Measurements from ENCODE around the gene TMC1. TPM values are rescaled to one million over a fixed set of nuclear protein-coding genes. Genes with fewer than 3 reads are reported as not detected.

Gene TMC1
- total and polyA plus RNA-seq, 2 of the 8 experiments (the other 6 are each of a cell fraction or from before 2014, with no cell fraction given) = 0.95 to 0.98 TPM

GRCh38 chr9:72635197-72635596 is 113.8 kb downstream of the TMC1 start:
- H3K18ac ChIP-seq (ENCODE audit: extremely low read depth, low read length) = no peak overlapping the region; the same call in 1 of the 2 replicates
- no peak overlapping the region for H2AFZ ChIP-seq (ENCODE audit: low read length)
- FAIRE-seq (peak; percentile 79), DNase-seq (ENCODE audit: low read depth in 1 of 2, low spot score in 2 of 2) (no peak)
- H2AK5ac ChIP-seq (ENCODE audit: low read depth, low read length) = no peak overlapping the region
- H3K27ac ChIP-seq (ENCODE audit: low read depth, low read length) = no peak overlapping the region
- H3K79me2 ChIP-seq (ENCODE audit: control insufficient read depth in 1 of 2, insufficient read depth in 2 of 2, low read length in 2 of 2) = no peaks in the 10 kb centered on the region
- no peak overlapping the region for H3K4me2 ChIP-seq (ENCODE audit: insufficient read depth in 1 of 2, low read depth in 2 of 2, low read length in 2 of 2)
- no peak overlapping the region for H4K8ac ChIP-seq (ENCODE audit: extremely low read depth, insufficient read depth, low read length)
- 80% methylated on average over 1 of the region's 1 CpG; no CpG with 5 or more reads in 1 of the 2 experiments for WGBS, 2 experiments (ENCODE audit: extremely low coverage in 1 of 2, insufficient coverage in 1 of 2, insufficient read length in 1 of 2, insufficient replicate concordance in 2 of 2, low coverage in 1 of 2, low lambda C conversion rate in 2 of 2, missing lambda C conversion rate in 1 of 2)
- H2BK120ac ChIP-seq (replicated peaks; ENCODE audit: low read depth, low read length) = no peak overlapping the region
- H3K9me3 ChIP-seq (ENCODE audit: insufficient read depth in 2 of 2, low read depth in 1 of 2, low read length in 1 of 2) = peaks cover 17 to 18% of the 10 kb centered on the region in 2 experiments
- H3K14ac ChIP-seq (ENCODE audit: insufficient read length) = no peak overlapping the region
- H3K36me3 ChIP-seq (ENCODE audit: control insufficient read depth in 2 of 4, insufficient read depth in 4 of 4, low read length in 3 of 4) = peaks cover 0 to 7% (median 0%) of the 10 kb centered on the region in 4 experiments; a peak in 2 of 8 replicates
- no peaks in the 10 kb centered on the region for H3K79me1 ChIP-seq (ENCODE audit: low read depth, low read length)
- no peak overlapping the region for H3K56ac ChIP-seq (replicated peaks; ENCODE audit: insufficient read length, low read depth, low read length)
- ChIA-PET POLR2A (ENCODE audit: partially characterized antibody) (no interaction called here), CTCF (ENCODE audit: partially characterized antibody) (interaction anchor here (1.1 kb wide), 1 partner anchor 38 kb away, joined by 3 read pairs; no protein-coding TSS in a partner anchor)
- no peaks in the 10 kb centered on the region for H4K20me1 ChIP-seq (replicated peaks in 1 of 2; ENCODE audit: control insufficient read depth in 1 of 2, insufficient read depth in 2 of 2, low read length in 2 of 2)
- no peak overlapping the region for H2BK12ac ChIP-seq (ENCODE audit: low read depth, low read length)
- H4K5ac ChIP-seq (ENCODE audit: insufficient read length, low read depth, low read length) = no peak overlapping the region
- H2BK20ac ChIP-seq (ENCODE audit: low read length) = no peak overlapping the region
- H4K91ac ChIP-seq (replicated peaks; ENCODE audit: insufficient read length, low read length) = no peak overlapping the region
- no peak overlapping the region for H2BK5ac ChIP-seq (ENCODE audit: low read depth, low read length)
- no peak overlapping the region for H3K4ac ChIP-seq (replicated peaks; ENCODE audit: insufficient read length, low read depth, low read length)
- H3K9ac ChIP-seq (replicated peaks in 1 of 4; ENCODE audit: extremely low read depth in 1 of 4, low read depth in 3 of 4, low read length in 3 of 4) = no peak overlapping the region
- H3K27me3 ChIP-seq (replicated peaks in 1 of 4; ENCODE audit: control insufficient read depth in 3 of 4, extremely low read depth in 1 of 4, insufficient read depth in 3 of 4, low read length in 3 of 4) = no peaks in the 10 kb centered on the region
- no peak overlapping the region for H3K23ac ChIP-seq (ENCODE audit: insufficient read length)
- no peak overlapping the region for H2BK15ac ChIP-seq (ENCODE audit: low read length)
- no peaks in the 10 kb centered on the region for H3K23me2 ChIP-seq (ENCODE audit: low read depth, low read length)
- no peak overlapping the region for H3K4me3 ChIP-seq (ENCODE audit: extremely low read depth in 1 of 4, insufficient read depth in 2 of 4, low read depth in 3 of 4, low read length in 4 of 4)
- H3K4me1 ChIP-seq (replicated peaks in 1 of 4; ENCODE audit: control insufficient read depth in 3 of 4, insufficient read depth in 4 of 4, low read length in 3 of 4) = peaks cover 0 to 5% (median 2%) of the 10 kb centered on the region in 4 experiments; a peak in 2 of 7 replicates
- TF ChIP-seq GABPA (IDR thresholded peaks at IDR 0.05; ENCODE audit: borderline replicate concordance, insufficient read depth, low read length) (no peak), SUZ12 (IDR thresholded peaks at IDR 0.05; ENCODE audit: low read length) (no peak), BCL11A (IDR thresholded peaks at IDR 0.05; ENCODE audit: low read depth in 2 of 2, low read length in 2 of 2) (no peak), KDM5A (IDR thresholded peaks at IDR 0.05; ENCODE audit: low read length) (no peak)

All from H1 (cell line).